GM13976 (cell line): ENCODE results near the gene POLR3K.

Source experiments
- DNase-seq: peaks from one replicate; pipeline ENCODE4 v3.0.0; 2012; ENCODE audit warnings: low spot score
- CTCF ChIP-seq: IDR thresholded peaks from 2 replicates; pipeline ENCODE4 v1.5.1; 2012; ENCODE audit warnings: borderline replicate concordance, mild to moderate bottlenecking; ENCODE audit not compliant: insufficient read depth; ENCODE audit errors: extremely low read depth, missing control alignments, control extremely low read depth
- in situ Hi-C: fragments of 300-500 bp; cut with MboI; formaldehyde crosslinking; loops from one replicate; pipeline ENCODE4 v1.12.0; 2022; ENCODE audit warnings: low sequenced_read_pairs, mixed read lengths, inconsistent platforms; ENCODE audit not compliant: unreplicated experiment

Gene POLR3K

GRCh38 chr16:53346-54236 is at the start of gene POLR3K, which contains the start of gene SNRNP25:
POLR3K (minus strand) TSS chr16:53608; CDS start chr16:53586, 22 bp downstream.
SNRNP25 (plus strand) TSS chr16:53828; CDS start chr16:54017, 189 bp downstream.
- peak; percentile 99 for DNase-seq
- in situ Hi-C loops: no loop called here
- no peak for TF ChIP-seq CTCF

GRCh38 chr16:102060-102855 is 48.9 kb upstream of the POLR3K start:
- no peak for DNase-seq
- no peak for TF ChIP-seq CTCF
- in situ Hi-C loops: no loop called here

- TF ChIP-seq CTCF: no peak
- in situ Hi-C loops: no loop called here
- DNase-seq: no peak
Observed at GRCh38 chr16:101586-101985, 48.2 kb upstream of the POLR3K start.

DNA sequence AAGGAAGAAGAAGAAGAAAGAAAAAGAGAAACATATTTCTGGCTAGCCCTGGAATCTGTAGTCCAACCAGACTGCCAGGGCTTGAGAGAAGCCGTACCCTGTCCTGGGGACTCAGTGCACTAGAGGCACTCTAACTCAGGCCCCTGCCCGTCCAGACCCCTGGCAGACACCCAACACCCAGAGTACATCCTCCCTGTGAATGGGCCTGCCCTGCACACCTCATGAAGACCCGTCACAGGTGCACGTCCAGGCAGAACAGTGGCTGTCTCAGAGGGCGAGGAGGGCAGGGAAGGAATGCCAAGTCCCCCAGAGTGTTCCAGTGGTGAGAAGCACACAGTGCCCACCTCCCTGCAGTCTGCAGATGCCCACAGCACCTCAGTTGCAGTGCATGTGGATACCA is 47.6 kb upstream of the POLR3K start:
- DNase-seq: no peak
- in situ Hi-C loops: no loop called here
- no peak for TF ChIP-seq CTCF

- in situ Hi-C loops: no loop called here
- DNase-seq: no peak
- TF ChIP-seq CTCF: no peak
Observed at GRCh38 chr16:97822-98221, 44.4 kb upstream of the POLR3K start.

DNA sequence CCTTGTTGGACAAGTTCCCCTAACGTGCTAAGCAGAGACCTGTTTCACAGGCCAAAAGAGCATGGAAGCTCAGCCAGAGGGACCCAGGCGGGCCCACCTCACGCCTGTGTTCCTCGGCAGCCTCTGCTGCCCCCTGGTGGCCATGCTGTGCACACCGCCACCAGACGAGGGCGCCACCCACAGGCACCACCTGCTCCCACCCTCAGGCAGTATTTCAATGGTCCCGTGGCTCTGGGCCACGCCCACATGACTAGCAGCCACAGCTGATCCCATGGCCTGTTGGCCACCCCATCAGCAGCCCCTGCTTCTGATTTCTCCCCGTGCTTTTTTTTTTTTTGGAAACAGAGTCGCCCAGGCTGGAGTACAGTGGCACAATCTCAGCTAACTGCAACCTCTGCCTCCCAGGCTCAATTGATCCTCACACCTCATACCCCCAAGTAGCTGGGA is 43.5 kb upstream of the POLR3K start:
- peak; percentile 100 for TF ChIP-seq CTCF
- DNase-seq: peak; percentile 99
- in situ Hi-C loops: no loop called here
